Measurements from ENCODE around the gene NLE1. TPM values are rescaled to one million over a fixed set of nuclear protein-coding genes. Genes with fewer than 3 reads are reported as not detected.

NLE1 gene
- total RNA-seq, 6 experiments from 2014 or later, result 4.9 to 12.3 (median 5.9) TPM

- 65% methylated on average over 3 of the region's 5 CpGs for WGBS (ENCODE audit: insufficient coverage, low coverage, low lambda C conversion rate, missing lambda C conversion rate)
- no peak overlapping the region for H3K27ac ChIP-seq
- ATAC-seq, result no peak
- H3K27me3 ChIP-seq, result no peaks in the 10 kb centered on the region
- no peak for DNase-seq
- no peaks in the 10 kb centered on the region for H3K4me1 ChIP-seq
- no peak for TF ChIP-seq POLR2A (IDR thresholded peaks at IDR 0.05)
- TF ChIP-seq, protein P1, sequence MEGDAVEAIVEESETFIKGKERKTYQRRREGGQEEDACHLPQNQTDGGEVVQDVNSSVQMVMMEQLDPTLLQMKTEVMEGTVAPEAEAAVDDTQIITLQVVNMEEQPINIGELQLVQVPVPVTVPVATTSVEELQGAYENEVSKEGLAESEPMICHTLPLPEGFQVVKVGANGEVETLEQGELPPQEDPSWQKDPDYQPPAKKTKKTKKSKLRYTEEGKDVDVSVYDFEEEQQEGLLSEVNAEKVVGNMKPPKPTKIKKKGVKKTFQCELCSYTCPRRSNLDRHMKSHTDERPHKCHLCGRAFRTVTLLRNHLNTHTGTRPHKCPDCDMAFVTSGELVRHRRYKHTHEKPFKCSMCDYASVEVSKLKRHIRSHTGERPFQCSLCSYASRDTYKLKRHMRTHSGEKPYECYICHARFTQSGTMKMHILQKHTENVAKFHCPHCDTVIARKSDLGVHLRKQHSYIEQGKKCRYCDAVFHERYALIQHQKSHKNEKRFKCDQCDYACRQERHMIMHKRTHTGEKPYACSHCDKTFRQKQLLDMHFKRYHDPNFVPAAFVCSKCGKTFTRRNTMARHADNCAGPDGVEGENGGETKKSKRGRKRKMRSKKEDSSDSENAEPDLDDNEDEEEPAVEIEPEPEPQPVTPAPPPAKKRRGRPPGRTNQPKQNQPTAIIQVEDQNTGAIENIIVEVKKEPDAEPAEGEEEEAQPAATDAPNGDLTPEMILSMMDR (IDR thresholded peaks at IDR 0.05), result no peak
- H3K4me3 ChIP-seq, result no peak overlapping the region
- H3K9me3 ChIP-seq, result no peaks in the 10 kb centered on the region
- H3K36me3 ChIP-seq, result no peaks in the 10 kb centered on the region
- intact Hi-C loops (cut with DNase I), result no loop called here
These were observed 24.4 kb upstream of the NLE1 start for GRCh38 chr17:35166526-35166925.

DNA sequence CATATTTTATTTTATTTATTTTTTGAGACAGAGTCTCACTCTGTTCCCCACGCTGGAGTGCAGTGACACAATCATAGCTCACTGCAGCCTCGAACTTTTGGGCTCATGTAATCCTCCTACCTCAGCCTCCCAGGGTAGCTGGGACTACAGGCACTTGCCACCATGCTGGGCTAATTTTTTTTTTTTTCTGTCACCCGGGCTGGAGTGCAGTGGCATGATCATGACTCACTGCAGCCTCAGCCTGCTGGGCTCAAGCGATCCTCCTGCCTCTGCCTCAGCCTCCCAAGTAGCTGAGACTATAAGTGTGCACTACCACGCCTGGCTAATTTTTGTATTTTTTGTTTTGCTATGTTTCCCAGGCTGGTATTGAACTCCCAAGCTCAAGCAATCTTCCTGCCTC, 22.6 kb upstream of the NLE1 start:
- no peak for TF ChIP-seq POLR2A (IDR thresholded peaks at IDR 0.05)
- TF ChIP-seq, protein P1 (IDR thresholded peaks at IDR 0.05), result no peak
- WGBS (ENCODE audit: insufficient coverage, low coverage, low lambda C conversion rate, missing lambda C conversion rate), result 72% methylated on average over 5 of the region's 5 CpGs
- Histone ChIP-seq H3K4me3 (no peak overlapping the region), H3K27me3 (no peaks in the 10 kb centered on the region), H3K27ac (no peak overlapping the region), H3K36me3 (no peaks in the 10 kb centered on the region), H3K4me1 (no peaks in the 10 kb centered on the region), H3K9me3 (no peaks in the 10 kb centered on the region)
- ATAC-seq (no peak), DNase-seq (no peak)
- intact Hi-C loops (cut with DNase I), result no loop called here

GRCh38 chr17:35163886-35164285, 21.8 kb upstream of the NLE1 start:
- intact Hi-C loops (cut with DNase I), result no loop called here
- H3K4me1 ChIP-seq, result no peaks in the 10 kb centered on the region
- no peaks in the 10 kb centered on the region for H3K36me3 ChIP-seq
- H3K4me3 ChIP-seq, result no peak overlapping the region
- WGBS (ENCODE audit: insufficient coverage, low coverage, low lambda C conversion rate, missing lambda C conversion rate), result 86% methylated on average over 7 of the region's 7 CpGs
- no peaks in the 10 kb centered on the region for H3K9me3 ChIP-seq
- H3K27ac ChIP-seq, result no peak overlapping the region
- TF ChIP-seq, protein P1 (IDR thresholded peaks at IDR 0.05), result no peak
- TF ChIP-seq POLR2A (IDR thresholded peaks at IDR 0.05), result no peak
- ATAC-seq, result no peak
- no peak for DNase-seq
- no peaks in the 10 kb centered on the region for H3K27me3 ChIP-seq

GRCh38 chr17:35162755-35163154, 20.7 kb upstream of the NLE1 start:
- no peak for DNase-seq
- H3K27ac ChIP-seq, result no peak overlapping the region
- H3K4me1 ChIP-seq, result no peaks in the 10 kb centered on the region
- H3K9me3 ChIP-seq, result no peaks in the 10 kb centered on the region
- TF ChIP-seq POLR2A (IDR thresholded peaks at IDR 0.05), result no peak
- TF ChIP-seq, protein P1 (IDR thresholded peaks at IDR 0.05), result no peak
- no peaks in the 10 kb centered on the region for H3K36me3 ChIP-seq
- intact Hi-C loops (cut with DNase I), result no loop called here
- H3K27me3 ChIP-seq, result no peaks in the 10 kb centered on the region
- no peak for ATAC-seq
- WGBS (ENCODE audit: insufficient coverage, low coverage, low lambda C conversion rate, missing lambda C conversion rate), result 58% methylated on average over 3 of the region's 4 CpGs
- H3K4me3 ChIP-seq, result no peak overlapping the region

- no peaks in the 10 kb centered on the region for H3K4me1 ChIP-seq
- 46% methylated on average over 3 of the region's 3 CpGs for WGBS (ENCODE audit: insufficient coverage, low coverage, low lambda C conversion rate, missing lambda C conversion rate)
These were observed 19.2 kb upstream of the NLE1 start for GRCh38 chr17:35161281-35161761.

More at GRCh38 chr17:35161281-35161761, 19.2 kb upstream of the NLE1 start:
- Histone ChIP-seq H3K27ac (no peak overlapping the region), H3K9me3 (no peaks in the 10 kb centered on the region), H3K36me3 (no peaks in the 10 kb centered on the region), H3K27me3 (no peaks in the 10 kb centered on the region), H3K4me3 (no peak overlapping the region)
- DNase-seq, result no peak
- TF ChIP-seq POLR2A (IDR thresholded peaks at IDR 0.05), result no peak
- TF ChIP-seq, protein P1 (IDR thresholded peaks at IDR 0.05), result no peak
- intact Hi-C loops (cut with DNase I), result no loop called here
- peak in 2 of 4 donors; percentile 16 to 28 for ATAC-seq

Measured in right lobe of liver (tissue), 6 donors.